ENCODE data around the gene IL25. TPM values are rescaled to one million over a fixed set of nuclear protein-coding genes. Genes with fewer than 3 reads are reported as not detected.

IL25 gene
- total and polyA plus RNA-seq, 2 of the 4 experiments (the other 2 are of a cell fraction) = not detected

DNA sequence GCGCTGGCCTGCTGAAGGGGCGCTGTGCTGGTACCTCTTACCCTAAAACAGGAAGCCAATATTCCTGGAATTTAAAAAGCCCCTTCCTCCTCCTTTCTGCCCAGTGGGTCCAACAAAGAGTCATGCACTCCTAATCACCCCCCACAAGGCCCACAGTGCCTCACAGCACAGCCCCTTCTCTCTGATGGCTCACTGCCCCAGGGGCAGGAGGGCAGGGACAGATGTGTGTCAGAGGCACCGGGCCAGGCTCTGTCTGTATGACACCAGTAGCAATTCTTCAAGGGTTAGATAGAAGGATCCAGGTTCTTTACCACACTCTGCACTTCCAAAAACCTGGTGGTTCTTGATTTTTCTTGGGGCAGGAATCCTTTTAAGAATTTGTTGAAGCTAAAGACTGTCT is 26.5 kb downstream of the IL25 start:
- no peak overlapping the region for H3K9ac ChIP-seq (ENCODE audit: low read depth, low read length)
- no peak overlapping the region for H2BK20ac ChIP-seq (ENCODE audit: low read depth, low read length)
- BruUV-seq (replicated peaks) = no TSS peak
- H4K8ac ChIP-seq (ENCODE audit: low read depth in 2 of 2, low read length in 2 of 2) = no peak overlapping the region
- ChIA-PET CTCF (no interaction called here), POLR2A (ENCODE audit: unreplicated experiment) (no interaction called here)
- no peaks in the 10 kb centered on the region for H3K36me3 ChIP-seq (ENCODE audit: control insufficient read depth, insufficient read depth, low read length)
- no peak overlapping the region for H4K91ac ChIP-seq (ENCODE audit: insufficient read depth, low read depth, low read length)
- DNase-seq = no peak
- H4K5ac ChIP-seq (ENCODE audit: low read depth, low read length) = no peak overlapping the region
- H2AK9ac ChIP-seq (replicated peaks; ENCODE audit: low read depth, low read length, poor library complexity) = no peak overlapping the region
- H3K27me3 ChIP-seq (ENCODE audit: control insufficient read depth, insufficient read depth, low read length) = peaks cover 27% of the 10 kb centered on the region
- no peak overlapping the region for H3K27ac ChIP-seq (ENCODE audit: insufficient read depth, low read length)
- H3K9me3 ChIP-seq (ENCODE audit: control insufficient read depth, insufficient read depth, low read length) = no peaks in the 10 kb centered on the region
- no peak for ATAC-seq (ENCODE audit: low read depth)
- H3K4me2 ChIP-seq (ENCODE audit: low read depth, low read length) = no peak overlapping the region
- H3K79me1 ChIP-seq (ENCODE audit: low read depth in 1 of 2, low read length in 2 of 2) = no peaks in the 10 kb centered on the region
- H2AK5ac ChIP-seq (ENCODE audit: low read depth, low read length) = no peak overlapping the region
- H3K4ac ChIP-seq (ENCODE audit: low read depth, low read length) = no peak overlapping the region
- no peak overlapping the region for H3K23ac ChIP-seq (ENCODE audit: low read depth, low read length)
- H3K9me1 ChIP-seq (ENCODE audit: insufficient read depth, low read length) = peaks cover 2% of the 10 kb centered on the region; the same call in 1 of the 2 replicates
- no peak overlapping the region for H2BK5ac ChIP-seq (ENCODE audit: low read depth, low read length, poor library complexity, severe bottlenecking)
- H4K20me1 ChIP-seq (ENCODE audit: insufficient read depth, low read length) = no peaks in the 10 kb centered on the region
- no peak overlapping the region for H3K18ac ChIP-seq (ENCODE audit: low read depth, low read length)
- H2AFZ ChIP-seq (replicated peaks; ENCODE audit: low read length, poor library complexity) = no peak overlapping the region
- no peaks in the 10 kb centered on the region for H3K4me1 ChIP-seq (ENCODE audit: control insufficient read depth, insufficient read depth, low read length)
- H3K14ac ChIP-seq (replicated peaks; ENCODE audit: low read depth, low read length) = no peak overlapping the region
- in situ Hi-C loops (cut with MboI; ENCODE audit: low sequenced_read_pairs) (no loop called here), dilution Hi-C loops (cut with HindIII; ENCODE audit: low sequenced_read_pairs, unreplicated experiment) (no loop called here), intact Hi-C loops (cut with micrococcal nuclease) (no loop called here)
- H3K4me3 ChIP-seq (ENCODE audit: insufficient read depth, low read depth, low read length) = no peak overlapping the region
- H3K56ac ChIP-seq (ENCODE audit: extremely low read depth, insufficient read depth, low read length) = no peak overlapping the region
- no peak overlapping the region for H2BK120ac ChIP-seq (ENCODE audit: low read depth, low read length)
- TF ChIP-seq FOS (IDR thresholded peaks at IDR 0.05; ENCODE audit: low read depth, low read length) = no peak
- no peak for TF ChIP-seq CEBPB (IDR thresholded peaks at IDR 0.05; ENCODE audit: low read depth, low read length)
- no peak for TF ChIP-seq MAZ (IDR thresholded peaks at IDR 0.05; ENCODE audit: borderline replicate concordance, low read depth, low read length)
- TF ChIP-seq, protein P1, sequence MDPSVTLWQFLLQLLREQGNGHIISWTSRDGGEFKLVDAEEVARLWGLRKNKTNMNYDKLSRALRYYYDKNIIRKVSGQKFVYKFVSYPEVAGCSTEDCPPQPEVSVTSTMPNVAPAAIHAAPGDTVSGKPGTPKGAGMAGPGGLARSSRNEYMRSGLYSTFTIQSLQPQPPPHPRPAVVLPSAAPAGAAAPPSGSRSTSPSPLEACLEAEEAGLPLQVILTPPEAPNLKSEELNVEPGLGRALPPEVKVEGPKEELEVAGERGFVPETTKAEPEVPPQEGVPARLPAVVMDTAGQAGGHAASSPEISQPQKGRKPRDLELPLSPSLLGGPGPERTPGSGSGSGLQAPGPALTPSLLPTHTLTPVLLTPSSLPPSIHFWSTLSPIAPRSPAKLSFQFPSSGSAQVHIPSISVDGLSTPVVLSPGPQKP (IDR thresholded peaks at IDR 0.05; ENCODE audit: borderline replicate concordance, low read depth, low read length) = no peak
- TF ChIP-seq, protein P2, sequence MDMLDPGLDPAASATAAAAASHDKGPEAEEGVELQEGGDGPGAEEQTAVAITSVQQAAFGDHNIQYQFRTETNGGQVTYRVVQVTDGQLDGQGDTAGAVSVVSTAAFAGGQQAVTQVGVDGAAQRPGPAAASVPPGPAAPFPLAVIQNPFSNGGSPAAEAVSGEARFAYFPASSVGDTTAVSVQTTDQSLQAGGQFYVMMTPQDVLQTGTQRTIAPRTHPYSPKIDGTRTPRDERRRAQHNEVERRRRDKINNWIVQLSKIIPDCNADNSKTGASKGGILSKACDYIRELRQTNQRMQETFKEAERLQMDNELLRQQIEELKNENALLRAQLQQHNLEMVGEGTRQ (IDR thresholded peaks at IDR 0.05; ENCODE audit: low read depth, low read length) = no peak
- no peak for TF ChIP-seq POLR2A (IDR thresholded peaks at IDR 0.05; ENCODE audit: low read depth, low read length)
- TF ChIP-seq CHD1 (IDR thresholded peaks at IDR 0.05; ENCODE audit: low read depth, low read length) = no peak
- TF ChIP-seq MAFK (IDR thresholded peaks at IDR 0.05; ENCODE audit: low read depth, low read length) = no peak
- no peak for TF ChIP-seq RCOR1 (IDR thresholded peaks at IDR 0.05; ENCODE audit: insufficient replicate concordance, low read length)
- no peak for TF ChIP-seq SMC3 (IDR thresholded peaks at IDR 0.05; ENCODE audit: low read depth, low read length)
- TF ChIP-seq, protein P3, sequence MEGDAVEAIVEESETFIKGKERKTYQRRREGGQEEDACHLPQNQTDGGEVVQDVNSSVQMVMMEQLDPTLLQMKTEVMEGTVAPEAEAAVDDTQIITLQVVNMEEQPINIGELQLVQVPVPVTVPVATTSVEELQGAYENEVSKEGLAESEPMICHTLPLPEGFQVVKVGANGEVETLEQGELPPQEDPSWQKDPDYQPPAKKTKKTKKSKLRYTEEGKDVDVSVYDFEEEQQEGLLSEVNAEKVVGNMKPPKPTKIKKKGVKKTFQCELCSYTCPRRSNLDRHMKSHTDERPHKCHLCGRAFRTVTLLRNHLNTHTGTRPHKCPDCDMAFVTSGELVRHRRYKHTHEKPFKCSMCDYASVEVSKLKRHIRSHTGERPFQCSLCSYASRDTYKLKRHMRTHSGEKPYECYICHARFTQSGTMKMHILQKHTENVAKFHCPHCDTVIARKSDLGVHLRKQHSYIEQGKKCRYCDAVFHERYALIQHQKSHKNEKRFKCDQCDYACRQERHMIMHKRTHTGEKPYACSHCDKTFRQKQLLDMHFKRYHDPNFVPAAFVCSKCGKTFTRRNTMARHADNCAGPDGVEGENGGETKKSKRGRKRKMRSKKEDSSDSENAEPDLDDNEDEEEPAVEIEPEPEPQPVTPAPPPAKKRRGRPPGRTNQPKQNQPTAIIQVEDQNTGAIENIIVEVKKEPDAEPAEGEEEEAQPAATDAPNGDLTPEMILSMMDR (conservative IDR thresholded peaks at IDR 0.05; ENCODE audit: low read depth, low read length) = no peak
- no peak for TF ChIP-seq RAD21 (IDR thresholded peaks at IDR 0.05; ENCODE audit: low read length)
- TF ChIP-seq BHLHE40 (IDR thresholded peaks at IDR 0.05; ENCODE audit: low read depth, low read length) = no peak
- no peak for TF ChIP-seq MXI1 (IDR thresholded peaks at IDR 0.05; ENCODE audit: borderline replicate concordance, low read depth, low read length)
- TF ChIP-seq RFX5 (IDR thresholded peaks at IDR 0.05; ENCODE audit: low read depth, low read length) = no peak
- TF ChIP-seq NFE2L2 (IDR thresholded peaks at IDR 0.05; ENCODE audit: low read depth, low read length) = no peak
- H2BK15ac ChIP-seq (ENCODE audit: low read depth, low read length) = no peak overlapping the region
- no CpG with 5 or more reads among the region's 3 CpGs for WGBS, 2 experiments (ENCODE audit: extremely low coverage in 2 of 2, insufficient read length in 1 of 2)
